SKM-1 treated with dmso at 0.1 percent for 144 hours (cell line): ENCODE results near the gene C1orf122.

Source experiments
- DNase-seq: peaks from one replicate; lab custom pipeline; 2025; ENCODE audit not compliant: unreplicated experiment; lab: John Stamatoyannopoulos, UW

The C1orf122 gene

GRCh38 chr1:37797750-37798345, 9.7 kb upstream of the C1orf122 start:
- DNase-seq: no peak

DNA sequence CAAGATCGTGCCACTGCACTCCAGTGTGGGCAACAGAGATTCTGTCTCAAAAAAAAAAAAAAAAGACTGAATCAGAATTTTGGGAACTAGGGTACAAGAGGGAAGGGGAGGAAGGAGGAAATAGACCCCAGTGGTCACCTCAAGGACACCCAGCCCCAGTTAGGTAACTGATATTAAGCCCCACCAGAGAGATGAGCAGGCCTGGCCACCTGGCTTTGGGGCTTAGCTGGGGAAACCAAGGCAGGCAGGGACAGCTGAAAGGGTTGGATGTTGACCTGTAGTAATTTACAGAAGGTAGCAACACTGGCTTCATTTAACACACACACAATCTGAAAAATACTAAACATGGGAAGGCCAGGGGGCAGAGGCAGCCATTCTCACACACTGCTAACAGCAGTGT, 5.2 kb upstream of the C1orf122 start:
- DNase-seq: no peak

- no peak for DNase-seq
These were observed 403 bp upstream of the C1orf122 start for GRCh38 chr1:37807220-37807554.

GRCh38 chr1:37808369-37809319, 1.1 kb downstream of the C1orf122 start:
- peak; percentile 50 for DNase-seq

- DNase-seq: no peak
These were observed 2.4 kb downstream of the C1orf122 start for GRCh38 chr1:37809942-37810341.

- DNase-seq: peak; percentile 81
These were observed 3.6 kb downstream of the C1orf122 start for GRCh38 chr1:37811027-37811655.

GRCh38 chr1:37813529-37814145, 6.0 kb downstream of the C1orf122 start:
- DNase-seq: no peak

DNA sequence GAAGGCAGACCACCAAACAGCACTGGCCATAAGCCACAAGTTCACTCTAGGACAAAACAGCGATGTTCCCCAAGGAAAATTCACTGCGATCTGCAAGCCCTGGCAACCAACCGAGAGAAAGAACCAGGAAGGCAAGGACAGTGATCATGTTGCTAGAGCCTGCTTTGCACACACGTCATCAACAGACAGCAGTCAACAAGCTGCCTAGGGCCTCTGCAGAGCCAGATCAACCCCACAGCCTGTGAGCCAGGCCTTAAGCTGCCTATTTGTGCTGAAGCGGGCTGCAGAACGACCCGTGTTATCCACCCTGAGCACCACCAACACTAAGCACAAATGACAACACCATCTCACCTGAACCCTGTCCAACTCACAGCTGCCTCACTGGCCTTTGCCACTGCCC, 6.7 kb downstream of the C1orf122 start:
- DNase-seq: no peak

DNA sequence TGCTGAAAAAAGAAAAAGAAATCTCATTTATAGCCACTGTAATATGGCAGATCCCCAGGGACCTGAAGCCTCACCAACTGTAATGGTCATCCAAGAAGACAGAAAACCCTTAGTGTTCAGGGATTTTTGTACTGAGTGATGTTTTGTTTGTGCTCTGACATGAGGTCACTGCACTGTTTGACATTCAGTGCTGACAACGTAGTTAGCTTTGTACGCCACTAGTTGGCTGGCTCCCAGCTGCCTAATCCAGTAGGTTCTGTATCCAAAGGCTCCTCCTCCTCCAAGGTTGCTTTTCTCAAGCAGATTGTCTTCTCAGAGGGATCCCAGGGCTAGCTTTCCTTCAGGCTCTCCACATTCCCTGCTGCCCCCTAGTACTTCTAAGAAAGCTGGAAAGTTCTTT, 9.9 kb downstream of the C1orf122 start:
- no peak for DNase-seq

DNA sequence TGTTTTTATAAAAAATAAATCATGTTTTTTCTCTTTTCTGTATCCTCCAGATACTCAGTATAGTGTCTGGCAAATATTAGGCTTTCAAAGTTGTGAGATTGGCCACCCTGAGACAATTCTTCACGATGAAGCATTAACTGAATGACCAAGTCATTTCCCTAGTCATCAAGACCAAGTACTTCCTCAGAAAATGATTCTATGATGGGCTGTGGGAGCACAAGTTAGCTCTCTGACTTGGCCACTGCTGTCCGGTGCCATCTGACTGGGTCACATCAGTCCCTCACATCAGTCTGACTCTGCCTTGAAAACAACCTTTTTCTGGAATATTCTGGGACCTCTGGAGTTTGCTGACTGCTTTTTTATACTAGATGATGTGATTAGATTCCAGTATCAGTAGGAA, 13.9 kb downstream of the C1orf122 start:
- no peak for DNase-seq

DNA sequence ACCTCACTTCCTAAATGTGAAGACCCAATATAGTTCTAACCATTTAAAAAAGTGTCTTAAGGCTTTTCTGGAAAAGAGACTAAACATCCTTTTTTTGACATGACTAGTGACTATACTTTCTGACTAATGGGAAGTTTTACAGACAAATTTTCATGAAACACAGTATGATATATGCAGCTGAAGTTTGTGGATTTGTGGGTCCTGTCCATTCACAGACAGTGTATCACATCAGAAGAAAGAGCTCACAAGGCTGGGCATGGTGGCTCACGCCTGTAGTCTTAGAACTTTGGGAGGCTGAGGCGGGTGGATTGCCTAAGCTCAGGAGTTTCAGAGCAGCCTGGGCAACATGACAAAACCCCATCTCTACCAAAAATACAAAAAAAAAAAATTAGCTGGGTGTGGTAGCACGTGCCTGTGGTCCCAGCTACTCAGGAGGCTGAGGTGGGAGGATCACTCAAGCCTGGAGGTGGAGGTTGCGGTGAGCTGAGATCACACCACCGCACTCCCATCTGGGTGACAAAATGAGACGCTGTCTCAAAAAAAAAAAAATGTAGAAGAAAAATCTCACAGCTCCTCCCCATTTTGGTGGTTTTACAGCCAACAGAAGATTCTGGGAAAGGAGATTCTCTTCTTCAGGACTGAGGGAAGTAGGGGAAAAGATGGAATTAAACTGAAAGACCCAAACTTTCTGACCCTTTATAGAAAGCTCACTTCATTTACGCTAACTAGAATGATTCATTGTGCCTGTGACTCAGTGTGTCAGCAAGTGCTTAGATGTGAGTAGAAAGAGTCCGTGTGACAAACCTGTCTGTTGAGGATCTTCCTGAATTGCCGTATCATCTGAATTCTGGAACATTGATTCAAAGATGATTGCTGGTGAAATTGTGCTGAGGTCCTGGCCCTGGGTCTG, 15.6 kb downstream of the C1orf122 start:
- DNase-seq: no peak

- DNase-seq: no peak
These were observed 16.4 kb downstream of the C1orf122 start for GRCh38 chr1:37824001-37824400.

- DNase-seq: no peak
These were observed 17.9 kb downstream of the C1orf122 start for GRCh38 chr1:37825506-37825905.

DNA sequence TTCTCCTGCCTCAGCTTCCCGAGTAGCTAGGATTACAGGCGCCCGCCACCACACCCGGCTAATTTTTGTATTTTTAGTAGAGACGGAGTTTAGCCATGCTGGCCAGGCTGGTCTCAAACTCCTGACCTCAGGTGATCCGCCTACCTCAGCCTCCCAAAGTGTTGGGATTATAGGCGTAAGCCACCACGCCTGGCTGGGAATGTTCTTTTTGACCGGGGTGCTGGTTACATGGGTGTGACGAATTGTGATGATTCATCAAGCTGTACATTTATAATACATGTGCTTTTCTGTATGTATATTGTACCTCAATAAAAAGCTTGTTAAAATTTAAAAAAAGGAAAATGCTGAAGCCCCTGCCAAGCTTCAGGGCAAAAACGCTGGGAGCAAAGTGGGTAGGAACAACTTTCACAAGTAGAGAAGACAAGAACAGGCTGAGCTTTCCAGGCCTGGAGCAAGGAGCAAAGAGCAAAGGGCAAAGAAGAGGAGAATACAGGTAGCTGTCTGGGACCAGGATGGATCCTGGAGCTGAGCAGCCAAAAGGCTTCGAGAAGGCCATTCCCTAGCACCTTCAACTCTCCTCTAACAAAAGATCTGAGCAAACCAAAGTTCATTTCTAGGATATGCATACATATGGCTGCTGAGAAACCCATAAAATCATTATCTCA, 21.0 kb downstream of the C1orf122 start:
- DNase-seq: no peak

DNA sequence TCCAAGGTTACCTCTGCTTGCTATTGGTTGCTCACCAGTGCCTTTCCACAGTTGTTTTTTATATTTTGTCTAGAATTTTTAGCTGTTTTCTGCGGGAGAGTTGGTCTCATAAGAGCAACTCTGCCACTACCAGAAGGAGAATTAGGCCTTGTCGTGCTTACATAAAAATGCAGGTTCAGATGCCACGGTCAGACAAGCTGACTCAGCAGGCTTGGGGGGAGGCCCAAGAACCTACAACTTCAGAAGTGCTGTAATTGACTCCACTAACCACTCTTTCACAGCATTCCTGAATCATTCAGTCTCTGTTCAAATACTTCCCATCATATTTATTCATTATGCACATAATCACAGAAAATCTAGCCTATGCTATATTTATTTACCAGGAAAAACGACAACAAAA, 23.5 kb downstream of the C1orf122 start:
- DNase-seq: no peak

DNA sequence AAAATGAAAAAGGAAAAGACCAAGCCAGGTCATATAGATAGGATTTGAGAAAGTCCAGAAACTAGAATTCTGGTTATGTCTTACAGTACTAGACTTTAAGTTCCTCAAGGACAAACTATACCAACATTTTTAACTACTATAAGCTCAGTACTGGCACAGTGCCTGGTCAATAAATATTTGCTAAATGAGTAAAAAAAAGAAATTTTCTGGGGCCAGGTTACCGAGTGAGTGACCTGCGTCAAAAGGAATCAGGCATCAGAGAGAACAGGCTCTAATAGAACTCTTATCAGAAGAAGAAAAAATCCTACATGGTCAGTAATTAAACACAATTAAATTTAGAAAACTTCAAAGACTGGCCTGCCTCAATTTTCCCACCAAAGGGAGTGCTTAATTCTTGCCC, 24.2 kb downstream of the C1orf122 start:
- DNase-seq: no peak

- no peak for DNase-seq
These were observed 29.2 kb downstream of the C1orf122 start for GRCh38 chr1:37836788-37837187.

GRCh38 chr1:37839676-37840075, 32.1 kb downstream of the C1orf122 start:
- no peak for DNase-seq

GRCh38 chr1:37840711-37841110, 33.1 kb downstream of the C1orf122 start:
- no peak for DNase-seq

- no peak for DNase-seq
These were observed 34.1 kb downstream of the C1orf122 start for GRCh38 chr1:37841652-37842051.
